HFF-Myc (cell line): ENCODE results near the gene HORMAD2.

Source experiments
- DNase-seq: peaks from one replicate; pipeline ENCODE4 v3.0.0-alpha.2; 2011; ENCODE audit warnings: low read depth; ENCODE audit errors: extremely low read depth
- H3K4me3 ChIP-seq: replicated peaks from 2 replicates; pipeline ENCODE4 v1.5.1; 2011; ENCODE audit warnings: low read depth, mild to moderate bottlenecking, control low read depth, low read length
- CTCF ChIP-seq: IDR thresholded peaks from 2 replicates; pipeline ENCODE4 v1.5.1; 2012; ENCODE audit warnings: mild to moderate bottlenecking, low read depth, low read length, control low read depth; ENCODE audit errors: missing control alignments

Gene HORMAD2

GRCh38 chr22:30116362-30117117 lies 36.3 kb downstream of the HORMAD2 start:
- TF ChIP-seq CTCF, result no peak
- no peak overlapping the region for H3K4me3 ChIP-seq
- no peak for DNase-seq

DNA sequence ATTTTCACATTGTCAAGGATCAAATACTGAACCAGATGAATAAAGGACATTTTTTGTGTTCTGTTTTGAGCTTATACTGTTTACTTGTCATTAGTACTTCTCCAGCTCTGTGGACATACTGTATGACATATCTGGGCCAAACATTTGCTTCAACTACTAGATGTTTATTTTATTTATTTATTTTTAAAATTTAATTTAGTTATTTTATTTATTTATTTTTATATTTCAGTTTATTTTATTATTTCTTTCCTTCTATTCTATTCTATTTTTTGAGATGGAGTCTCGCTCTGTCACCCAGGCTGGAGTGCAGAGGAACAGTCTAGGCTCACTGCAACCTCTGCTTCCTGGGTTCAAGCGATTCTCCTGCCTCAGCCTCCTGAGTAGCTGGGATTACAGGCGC lies 37.0 kb downstream of the HORMAD2 start:
- H3K4me3 ChIP-seq, result no peak overlapping the region
- TF ChIP-seq CTCF, result no peak
- DNase-seq, result no peak

GRCh38 chr22:30118291-30118690 lies 38.0 kb downstream of the HORMAD2 start:
- H3K4me3 ChIP-seq, result no peak overlapping the region
- DNase-seq, result no peak
- no peak for TF ChIP-seq CTCF

- H3K4me3 ChIP-seq, result no peak overlapping the region
- no peak for DNase-seq
- no peak for TF ChIP-seq CTCF
Observed at GRCh38 chr22:30121960-30122359, 41.7 kb downstream of the HORMAD2 start.

GRCh38 chr22:30123463-30123862 lies 43.2 kb downstream of the HORMAD2 start:
- no peak overlapping the region for H3K4me3 ChIP-seq
- TF ChIP-seq CTCF, result no peak

DNA sequence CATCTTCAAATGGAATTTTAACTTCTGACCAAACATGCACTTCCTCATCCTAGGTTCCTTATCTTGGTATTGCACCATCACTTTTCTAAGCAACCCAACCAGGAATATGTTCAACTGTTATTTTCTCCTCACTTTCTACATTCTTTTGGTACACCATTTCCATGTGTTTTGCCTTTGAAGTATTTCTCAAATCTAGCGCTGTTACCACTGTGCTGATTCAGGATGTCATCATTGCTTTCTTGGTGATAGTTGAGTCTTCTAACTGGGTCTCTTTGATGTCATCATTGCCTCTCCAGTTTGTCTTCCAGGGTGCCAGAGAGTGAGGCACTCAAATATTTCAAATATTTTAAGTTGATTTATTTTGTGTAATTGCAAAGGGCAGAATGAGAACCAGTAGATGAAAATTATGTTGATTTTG lies 47.5 kb downstream of the HORMAD2 start:
- H3K4me3 ChIP-seq, result no peak overlapping the region
- no peak for DNase-seq
- TF ChIP-seq CTCF, result no peak

More at GRCh38 chr22:30123463-30123862, 43.2 kb downstream of the HORMAD2 start:
- DNase-seq, result no peak

- no peak for TF ChIP-seq CTCF
- no peak for DNase-seq
- no peak overlapping the region for H3K4me3 ChIP-seq
Observed at GRCh38 chr22:30128511-30128910, 48.2 kb downstream of the HORMAD2 start.
